ENCODE data around the gene AHCTF1.

- no peak for TF ChIP-seq CTCF (IDR thresholded peaks at IDR 0.05; ENCODE audit: low read depth, low read length)
- no peak for TF ChIP-seq EZH2phosphoT487 (IDR thresholded peaks at IDR 0.05; ENCODE audit: low read depth)
Observed at GRCh38 chr1:246888522-246888921, 43.2 kb downstream of the AHCTF1 start.

Measured in OCI-LY3 (cell line).